ENCODE data around the gene GYPC. TPM values are rescaled to one million over a fixed set of nuclear protein-coding genes. Genes with fewer than 3 reads are reported as not detected.
"Not testable (repeated sequence)": the region's sequence is repeated elsewhere in the genome, so short reads cannot be mapped to it uniquely, and the experiment has no call there.

The GYPC gene
- total RNA-seq = 19.6 TPM

GRCh38 chr2:126655500-126656430 lies at the start of gene GYPC:
Gene GYPC, plus strand, starts transcription at chr2:126656158. Its CDS starts 106 bp downstream, at chr2:126656264.
- FAIRE-seq = no peak
- peak; percentile 42 to 49 for DNase-seq (ENCODE audit: low spot score in 2 of 2)

GRCh38 chr2:126614524-126615227 lies 41.3 kb upstream of the GYPC start:
- no peak for FAIRE-seq
- DNase-seq (ENCODE audit: low spot score in 2 of 2) = no peak

- DNase-seq (ENCODE audit: low spot score in 2 of 2) (no peak), FAIRE-seq (no peak)
Observed at GRCh38 chr2:126616606-126617069, 39.3 kb upstream of the GYPC start.

GRCh38 chr2:126620302-126620701 lies 35.7 kb upstream of the GYPC start:
- FAIRE-seq = no peak
- no peak for DNase-seq (ENCODE audit: low spot score in 2 of 2)

GRCh38 chr2:126623000-126623399 lies 33.0 kb upstream of the GYPC start:
- DNase-seq (ENCODE audit: low spot score in 2 of 2) (no peak), FAIRE-seq (no peak)

GRCh38 chr2:126627643-126628042 lies 28.3 kb upstream of the GYPC start:
- DNase-seq (ENCODE audit: low spot score in 2 of 2) (no peak), FAIRE-seq (no peak)

GRCh38 chr2:126634273-126634861 lies 21.6 kb upstream of the GYPC start:
- FAIRE-seq (no peak), DNase-seq (ENCODE audit: low spot score in 2 of 2) (no peak)

GRCh38 chr2:126635281-126635680 lies 20.7 kb upstream of the GYPC start:
- DNase-seq (ENCODE audit: low spot score in 2 of 2) (no peak), FAIRE-seq (no peak)

GRCh38 chr2:126635736-126636135 lies 20.2 kb upstream of the GYPC start:
- DNase-seq (ENCODE audit: low spot score in 2 of 2) (no peak), FAIRE-seq (no peak)

- DNase-seq (ENCODE audit: low spot score in 2 of 2) = no peak
Observed at GRCh38 chr2:126637386-126637785, 18.6 kb upstream of the GYPC start.

GRCh38 chr2:126638746-126639145 lies 17.2 kb upstream of the GYPC start:
- FAIRE-seq = no peak
- no peak for DNase-seq (ENCODE audit: low spot score in 2 of 2)

More at GRCh38 chr2:126637386-126637785, 18.6 kb upstream of the GYPC start:
- FAIRE-seq = no peak

- FAIRE-seq = no peak
Observed at GRCh38 chr2:126639276-126639675, 16.7 kb upstream of the GYPC start.

GRCh38 chr2:126641294-126641693 lies 14.7 kb upstream of the GYPC start:
- DNase-seq (ENCODE audit: low spot score in 2 of 2); FAIRE-seq: not testable (repeated sequence)

More at GRCh38 chr2:126639276-126639675, 16.7 kb upstream of the GYPC start:
- DNase-seq (ENCODE audit: low spot score in 2 of 2) = no peak

GRCh38 chr2:126642031-126642430 lies 13.9 kb upstream of the GYPC start:
- no peak for FAIRE-seq

GRCh38 chr2:126643431-126643830 lies 12.5 kb upstream of the GYPC start:
- DNase-seq (ENCODE audit: low spot score in 2 of 2) = no peak
- FAIRE-seq = no peak

More at GRCh38 chr2:126642031-126642430, 13.9 kb upstream of the GYPC start:
- no peak for DNase-seq (ENCODE audit: low spot score in 2 of 2)

GRCh38 chr2:126643972-126644371 lies 12.0 kb upstream of the GYPC start:
- no peak for DNase-seq (ENCODE audit: low spot score in 2 of 2)
- FAIRE-seq = no peak

GRCh38 chr2:126644630-126645191 lies 11.2 kb upstream of the GYPC start:
- DNase-seq (ENCODE audit: low spot score in 2 of 2) (no peak), FAIRE-seq (no peak)

GRCh38 chr2:126645211-126645618 lies 10.7 kb upstream of the GYPC start:
- no peak for DNase-seq (ENCODE audit: low spot score in 2 of 2)
- FAIRE-seq = no peak

GRCh38 chr2:126646026-126646425 lies 9.9 kb upstream of the GYPC start:
- FAIRE-seq (no peak), DNase-seq (ENCODE audit: low spot score in 2 of 2) (no peak)

- FAIRE-seq; DNase-seq (ENCODE audit: low spot score in 2 of 2): not testable (repeated sequence)
Observed at GRCh38 chr2:126647714-126648344, 8.1 kb upstream of the GYPC start.
